Inferior parietal cortex (tissue), 1 donor: ENCODE results near the gene BNC1.
A peak's percentile ranks its signal among the peaks of the same experiment; 100 is the strongest.
"Not testable (repeated sequence)": the region's sequence is repeated elsewhere in the genome, so short reads cannot be mapped to it uniquely, and the experiment has no call there.

ENCODE experiments used
- DNase-seq: peaks from one replicate; pipeline ENCODE4 v3.0.0-alpha.2; 2016; ENCODE audit errors: extremely low spot score

BNC1 gene

DNA sequence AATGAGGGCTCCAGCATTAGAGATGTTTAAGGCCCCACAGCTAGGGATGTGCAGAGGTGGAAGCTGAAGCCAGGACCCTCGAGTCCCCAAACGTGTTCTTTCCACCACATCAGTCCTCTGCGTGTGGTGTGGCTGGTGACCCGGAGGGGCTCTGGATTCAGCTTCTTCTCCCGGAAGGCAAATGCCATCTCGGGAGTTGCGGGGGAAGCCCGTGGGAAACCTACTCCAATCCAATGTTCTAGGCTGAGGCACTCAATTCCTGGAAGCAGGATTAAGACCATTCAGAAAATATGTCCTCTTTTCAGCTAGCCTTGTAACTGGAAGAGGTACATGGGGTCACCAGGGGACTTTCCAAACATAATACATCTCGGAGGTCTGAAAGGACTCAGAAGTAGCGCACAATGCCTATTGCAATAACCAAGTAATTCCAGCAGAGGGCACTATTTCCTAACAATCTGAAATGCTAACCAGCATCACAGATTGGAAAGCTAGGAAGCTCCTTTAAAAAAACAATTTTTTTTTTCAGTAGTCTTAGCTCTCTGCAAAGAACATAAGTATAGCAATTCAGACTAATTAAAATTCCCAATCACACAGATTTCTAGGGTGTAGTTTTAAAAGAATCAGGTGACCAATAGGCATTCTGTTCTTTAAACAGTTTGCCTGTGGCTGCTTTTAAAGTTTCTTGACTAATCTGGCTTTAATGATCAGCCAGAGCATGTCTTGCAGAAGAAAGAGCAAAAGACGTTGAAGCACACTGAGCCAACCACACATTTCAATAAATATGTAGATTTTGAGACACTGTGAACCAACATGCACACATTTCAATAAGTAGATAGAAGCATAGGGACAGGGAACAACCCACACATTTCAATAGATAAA lies 36.1 kb downstream of the BNC1 start:
- DNase-seq = peak; percentile 96

DNA sequence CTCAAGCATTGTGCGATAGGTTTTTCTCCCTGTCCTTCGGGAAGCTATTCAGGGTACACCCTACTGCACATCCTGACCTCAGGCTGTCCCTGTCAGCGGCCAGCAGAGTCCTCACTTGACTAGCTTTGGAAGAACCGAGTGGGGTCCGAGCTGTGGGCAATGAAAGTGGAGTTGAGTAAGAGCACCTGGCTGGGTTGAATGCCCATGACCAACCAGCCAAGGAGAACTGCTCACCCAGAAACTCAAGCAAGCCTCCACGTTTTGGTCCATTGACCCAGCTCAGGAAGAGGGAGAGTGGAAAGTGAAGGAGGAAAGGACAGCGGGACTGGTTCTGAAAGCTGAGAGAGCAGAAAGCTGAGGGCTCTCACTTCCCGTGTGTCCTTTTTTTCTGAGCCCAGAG lies 40.8 kb downstream of the BNC1 start:
- no peak for DNase-seq

DNA sequence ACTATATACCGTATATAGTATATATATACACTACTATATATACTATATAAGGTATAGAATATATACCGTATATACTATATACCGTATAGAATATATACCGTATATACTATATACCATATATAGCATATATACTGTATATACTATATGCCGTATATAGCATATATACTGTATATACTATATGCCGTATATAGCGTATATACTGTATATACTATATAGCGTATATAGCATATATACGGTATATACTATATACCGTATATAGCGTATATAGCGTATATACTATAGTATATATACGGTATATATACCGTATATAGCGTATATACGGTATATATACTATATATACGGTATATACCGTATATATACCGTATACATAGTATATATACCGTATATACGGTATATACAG lies 54.2 kb downstream of the BNC1 start:
- DNase-seq = no peak

DNA sequence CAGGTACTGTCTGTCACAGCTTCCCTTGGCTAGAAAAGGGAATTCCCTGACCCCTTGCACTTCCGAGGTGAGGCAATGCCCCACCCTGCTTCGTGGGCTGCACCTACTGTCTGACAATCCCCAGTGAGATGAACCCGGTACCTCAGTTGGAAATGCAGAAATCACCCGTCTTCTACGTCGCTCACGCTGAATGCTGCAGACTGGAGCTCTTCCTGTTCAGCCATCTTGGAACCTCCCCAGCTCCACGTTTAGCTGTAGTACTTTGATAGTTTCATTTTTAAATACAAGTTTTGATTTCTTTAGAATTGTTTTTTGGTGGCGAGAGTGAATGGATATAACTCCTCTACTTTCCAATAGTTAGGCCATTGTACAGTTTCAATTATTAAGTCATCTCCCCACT lies 59.0 kb downstream of the BNC1 start:
- DNase-seq = no peak

DNA sequence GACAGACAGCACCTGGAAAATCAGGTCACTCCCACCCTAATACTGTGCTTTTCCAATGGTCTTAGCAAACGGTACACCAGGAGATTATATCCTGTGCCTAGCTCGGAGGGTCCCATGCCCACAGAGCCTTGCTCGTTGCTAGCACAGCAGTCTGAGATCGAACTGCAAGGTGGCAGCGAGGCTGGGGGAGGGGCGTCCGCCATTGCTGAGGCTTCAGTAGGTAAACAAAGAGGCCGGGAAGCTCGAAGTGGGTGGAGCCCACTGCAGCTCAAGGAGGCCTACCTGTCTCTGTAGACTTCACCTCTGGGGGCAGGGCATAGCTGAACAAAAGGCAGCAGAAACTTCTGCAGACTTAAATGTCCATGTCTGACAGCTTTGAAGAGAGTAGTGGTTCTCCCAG lies 62.7 kb downstream of the BNC1 start:
- not testable (repeated sequence) for DNase-seq

DNA sequence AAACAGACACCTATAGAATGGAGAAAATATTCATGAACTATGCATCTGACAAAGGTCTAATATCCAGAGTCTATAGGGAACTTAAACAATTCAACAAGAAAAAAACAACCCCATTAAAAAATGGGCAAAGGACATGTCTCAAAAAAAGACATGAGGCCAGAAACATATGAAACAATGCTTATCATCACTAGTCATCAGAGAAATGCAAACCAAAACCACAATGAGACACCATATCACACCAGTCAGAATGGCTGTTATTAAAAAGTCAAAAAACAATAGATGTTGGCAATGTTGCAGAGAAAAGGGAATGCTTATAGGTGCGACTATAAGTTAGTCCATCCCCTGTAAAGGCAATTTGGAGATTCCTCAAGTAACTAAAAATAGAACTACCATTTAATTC lies 65.4 kb downstream of the BNC1 start:
- no peak for DNase-seq

DNA sequence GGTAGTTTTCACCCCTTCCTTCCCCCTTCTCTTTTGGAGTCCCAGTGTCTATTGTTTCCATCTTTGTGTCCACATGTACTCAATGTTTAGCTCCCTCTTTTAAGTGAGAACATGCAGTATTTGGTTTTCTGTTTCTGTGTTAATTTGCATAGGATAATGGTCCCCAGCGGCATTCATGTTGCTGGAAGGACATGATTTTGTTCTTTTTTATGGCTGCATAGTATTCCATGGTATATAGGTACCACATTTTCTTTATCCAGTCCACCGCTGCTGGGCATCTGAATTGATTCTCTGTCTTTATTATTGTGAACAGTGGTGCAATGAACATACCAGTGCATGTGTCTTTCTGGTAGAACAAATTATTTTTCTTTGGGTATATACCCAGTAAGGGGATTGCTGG lies 69.2 kb downstream of the BNC1 start:
- DNase-seq = no peak

DNA sequence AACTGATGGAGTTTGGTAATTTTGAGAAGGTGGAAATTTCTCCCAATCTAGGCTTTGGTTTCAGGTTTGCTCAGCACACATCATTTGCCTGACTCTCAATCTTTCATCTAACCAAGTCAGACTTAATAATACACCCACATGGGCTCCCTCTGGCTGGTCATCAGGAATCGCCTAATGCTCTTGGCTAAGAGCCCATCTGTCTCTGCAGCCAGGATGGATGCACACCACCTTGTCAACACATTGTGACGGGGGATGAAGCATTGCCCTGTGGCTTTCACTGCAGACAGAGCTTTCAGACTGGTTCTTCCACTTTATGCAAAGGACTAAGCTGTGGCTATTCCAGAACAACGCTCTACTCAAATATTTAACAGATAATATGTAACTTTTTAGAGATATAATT lies 73.8 kb downstream of the BNC1 start:
- no peak for DNase-seq

DNA sequence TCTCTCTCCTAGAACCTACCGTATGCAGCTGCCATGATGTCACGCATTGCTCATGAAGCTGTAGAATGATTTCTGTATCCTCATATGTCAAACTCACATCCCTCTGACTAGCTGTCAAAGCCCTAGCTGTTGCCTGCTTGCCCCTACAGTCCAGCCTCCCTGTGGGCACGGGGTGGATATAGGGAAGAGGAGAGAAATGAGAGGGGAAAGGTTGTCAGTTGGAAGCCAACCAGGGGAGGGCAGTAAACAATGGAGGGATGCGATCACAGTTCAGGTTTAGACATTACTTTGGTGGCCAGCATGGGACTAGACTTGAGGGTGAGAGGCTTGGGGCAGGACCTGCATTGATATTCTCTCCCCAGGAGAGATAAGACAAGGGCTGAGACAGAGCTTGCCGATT lies 75.1 kb downstream of the BNC1 start:
- DNase-seq = no peak

DNA sequence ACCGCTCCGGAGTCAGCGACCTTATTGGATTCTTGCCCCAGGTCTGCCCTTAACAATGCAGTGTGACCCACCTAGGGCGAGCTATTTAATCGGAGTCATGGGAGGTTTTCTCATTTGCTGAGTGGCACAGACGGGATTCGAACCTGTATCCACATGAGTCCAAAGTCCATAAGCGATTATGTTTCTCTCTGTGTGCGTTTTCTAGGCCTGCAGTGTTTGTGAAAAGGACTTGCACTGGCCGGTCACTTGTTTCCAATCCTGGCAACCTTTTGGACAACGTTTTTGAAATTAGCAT lies 76.2 kb downstream of the BNC1 start:
- DNase-seq = no peak

DNA sequence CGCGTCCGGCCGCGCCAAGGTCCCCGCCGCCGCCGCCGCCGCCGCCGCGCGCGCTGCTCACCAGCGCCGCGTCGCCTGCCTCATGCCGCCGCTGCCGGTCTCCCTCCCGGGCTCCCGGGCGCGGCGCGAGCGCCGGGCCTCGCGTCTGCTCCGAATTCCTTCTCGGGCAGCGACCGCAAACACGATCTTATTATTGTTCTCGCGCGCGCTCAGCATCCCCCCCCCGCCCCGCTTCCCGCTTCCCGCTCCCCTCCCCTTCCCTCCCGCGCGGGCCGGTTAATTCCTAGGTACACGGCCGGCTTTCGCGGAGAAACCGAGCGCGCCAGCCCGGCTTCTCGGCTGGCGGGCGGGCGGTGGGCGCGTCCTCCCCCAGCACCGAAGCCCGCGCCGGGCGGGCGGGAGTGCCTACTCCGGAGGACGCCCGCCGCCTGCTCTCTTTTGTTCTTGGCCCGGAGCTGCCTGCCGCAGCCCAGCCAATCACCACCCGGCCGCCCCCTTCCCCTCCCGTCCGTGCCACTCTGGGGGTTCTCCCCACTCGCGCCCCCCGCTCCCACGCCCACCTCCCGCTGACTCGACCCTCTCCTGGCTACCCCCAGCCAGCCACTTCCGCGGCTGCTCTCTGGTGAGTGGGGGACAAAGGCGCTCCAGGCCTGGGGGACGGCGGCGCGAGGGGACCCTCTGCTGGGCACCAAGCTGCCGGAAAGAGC lies 76.7 kb downstream of the BNC1 start, which contains the start of gene HDGFL3:
TSS of gene HDGFL3 (minus strand) at position 164 of the 707 bp plus-strand sequence. CDS start 409 bp downstream, outside the sequence.
- DNase-seq = peak; percentile 42

DNA sequence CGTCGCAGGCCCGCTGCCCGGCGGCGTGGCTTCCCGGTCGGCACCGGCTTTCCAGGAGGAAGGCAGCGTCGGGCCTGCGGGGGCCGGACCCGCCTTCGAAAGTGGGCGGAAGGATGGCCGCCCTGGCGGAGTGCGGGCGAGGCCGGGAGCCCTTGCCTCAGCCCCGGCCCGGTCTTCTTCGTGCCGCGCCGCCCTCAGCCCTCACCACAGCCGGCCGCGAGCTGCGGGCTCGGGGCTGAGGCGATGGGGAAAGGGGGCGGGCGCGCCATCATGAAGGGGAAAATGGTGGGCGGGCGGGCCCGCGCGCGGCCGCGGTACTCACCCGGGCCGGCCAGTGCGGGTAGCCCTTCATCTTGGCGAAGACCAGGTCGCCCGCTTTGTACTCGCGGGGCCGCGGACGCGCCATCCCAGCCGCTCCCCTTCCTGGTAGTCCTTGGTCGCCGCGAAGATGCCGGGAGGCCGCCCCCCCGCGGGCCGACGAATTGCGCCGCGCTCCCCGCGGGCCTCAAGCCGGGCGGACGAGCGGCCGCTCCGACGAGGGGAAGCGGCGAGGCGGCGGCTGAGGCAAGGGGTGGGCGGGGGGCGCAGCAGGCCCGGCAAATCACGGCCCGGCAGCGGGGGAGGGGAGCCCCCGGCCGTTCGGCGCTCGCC lies 77.3 kb downstream of the BNC1 start:
- peak; percentile 20 for DNase-seq

DNA sequence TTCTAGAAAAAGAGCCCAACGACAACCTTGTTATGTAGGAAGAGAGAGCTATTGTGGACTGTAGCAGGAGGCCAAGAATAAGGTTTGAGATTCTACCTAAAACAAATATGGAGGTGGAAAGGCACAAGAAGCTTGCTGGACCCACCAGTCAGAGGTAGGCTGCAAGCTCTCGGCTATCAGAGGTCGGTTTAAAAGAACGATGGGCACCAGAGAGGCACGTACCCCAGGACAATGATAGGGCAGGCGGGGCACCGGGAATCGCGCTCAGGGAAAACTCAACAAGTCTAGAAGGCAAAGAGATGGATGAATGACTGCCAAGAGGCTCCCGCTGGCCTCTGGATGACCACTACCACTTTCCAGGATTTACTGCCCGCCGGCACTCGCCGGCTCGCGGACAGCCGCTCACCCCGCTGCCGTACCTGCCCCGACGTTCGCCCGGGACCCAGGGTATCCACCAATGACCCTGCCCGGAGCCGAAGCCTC lies 77.9 kb downstream of the BNC1 start:
- DNase-seq = no peak
